Neuronal stem cell (in vitro differentiated cells): ENCODE data around the gene PIAS3.
"Not testable (repeated sequence)": the region's sequence is repeated elsewhere in the genome, so short reads cannot be mapped to it uniquely, and the experiment has no call there.

ENCODE experiments used
- DNase-seq: peaks from one replicate; pipeline ENCODE4 v3.0.0-alpha.2; 2013; ENCODE audit warnings: low spot score
- H2AFZ ChIP-seq: one replicate; pipeline ENCODE4 v1.6.1; 2013; ENCODE audit warnings: mild to moderate bottlenecking, low read length, inconsistent platforms
- H2AK5ac ChIP-seq: 2 replicates; pipeline ENCODE4 v1.6.1; 2013; ENCODE audit warnings: low read depth, mild to moderate bottlenecking, inconsistent platforms, low read length, moderate library complexity, mixed read lengths
- H2BK120ac ChIP-seq: 2 replicates; pipeline ENCODE4 v1.6.1; 2013; ENCODE audit warnings: low read depth, mild to moderate bottlenecking, inconsistent platforms, low read length, moderate library complexity, mixed read lengths
- H2BK12ac ChIP-seq: one replicate; pipeline ENCODE4 v1.6.1; 2013; ENCODE audit warnings: low read length, inconsistent platforms
- H2BK15ac ChIP-seq: 2 replicates; pipeline ENCODE4 v1.6.1; 2013; ENCODE audit warnings: mild to moderate bottlenecking, low read length, inconsistent platforms, mixed read lengths
- H2BK5ac ChIP-seq: one replicate; pipeline ENCODE4 v1.6.1; 2013; ENCODE audit warnings: inconsistent platforms, mild to moderate bottlenecking, low read length, moderate library complexity
- H3K14ac ChIP-seq: one replicate; pipeline ENCODE4 v1.6.1; 2013; ENCODE audit warnings: low read length, inconsistent platforms
- H3K18ac ChIP-seq: 2 replicates; pipeline ENCODE4 v1.6.1; 2013; ENCODE audit warnings: low read length, inconsistent platforms
- H3K23ac ChIP-seq: 2 replicates; pipeline ENCODE4 v1.6.1; 2013; ENCODE audit warnings: low read depth, mild to moderate bottlenecking, mixed read lengths, low read length, inconsistent platforms; ENCODE audit not compliant: poor library complexity
- H3K27ac ChIP-seq: replicated peaks from 3 replicates; pipeline ENCODE4 v1.5.1; 2013; ENCODE audit warnings: low read length, inconsistent platforms
- H3K27me3 ChIP-seq, 3 experiments: 2 replicates each; pipeline ENCODE4 v1.6.1; 2013; ENCODE audit warnings: low read length in 3 of 3, mild to moderate bottlenecking in 2 of 3, inconsistent platforms in 1 of 3, low read depth in 1 of 3, mixed read lengths in 1 of 3, moderate library complexity in 1 of 3; ENCODE audit not compliant: control insufficient read depth in 3 of 3, insufficient read depth in 3 of 3
- H3K36me3 ChIP-seq, 2 donors: replicated peaks in 1 of 2; 2 replicates each; pipeline ENCODE4 v1.6.1; 2013; ENCODE audit warnings: low read length in 2 of 2; ENCODE audit not compliant: control insufficient read depth in 2 of 2, insufficient read depth in 2 of 2
- H3K4ac ChIP-seq: 2 replicates; pipeline ENCODE4 v1.6.1; 2013; ENCODE audit warnings: inconsistent platforms, mild to moderate bottlenecking, low read length, moderate library complexity
- H3K4me1 ChIP-seq, 2 donors: 1 replicate in 1 of 2; 2 replicates in 1 of 2; pipeline ENCODE4 v1.6.1; 2013; ENCODE audit warnings: low read length in 2 of 2, low read depth in 1 of 2; ENCODE audit not compliant: control insufficient read depth in 2 of 2, insufficient read depth in 1 of 2
- H3K4me2 ChIP-seq: one replicate; pipeline ENCODE4 v1.6.1; 2013; ENCODE audit warnings: mild to moderate bottlenecking, low read length, inconsistent platforms; ENCODE audit not compliant: insufficient read depth, poor library complexity, severe bottlenecking
- H3K4me3 ChIP-seq, 2 donors: 2 replicates each; pipeline ENCODE4 v1.5.1; 2013; ENCODE audit warnings: low read length in 2 of 2, mild to moderate bottlenecking in 2 of 2, inconsistent platforms in 1 of 2, moderate library complexity in 1 of 2
- H3K79me1 ChIP-seq: one replicate; pipeline ENCODE4 v1.6.1; 2013; ENCODE audit warnings: low read depth, mild to moderate bottlenecking, inconsistent platforms, low read length, moderate library complexity
- H3K9ac ChIP-seq: one replicate; pipeline ENCODE4 v1.6.1; 2013; ENCODE audit warnings: mild to moderate bottlenecking, low read depth, low read length, inconsistent platforms; ENCODE audit not compliant: poor library complexity
- H3K9me3 ChIP-seq, 2 donors: replicated peaks in 1 of 2; 2 replicates each; pipeline versions ENCODE3 to v1.6.1; 2013; ENCODE audit warnings: low read length in 2 of 2, mild to moderate bottlenecking in 2 of 2, inconsistent platforms in 1 of 2, low read depth in 1 of 2, mixed read lengths in 1 of 2, moderate library complexity in 1 of 2; ENCODE audit not compliant: control insufficient read depth in 2 of 2, insufficient read depth in 1 of 2
- H4K8ac ChIP-seq: one replicate; pipeline ENCODE4 v1.6.1; 2013; ENCODE audit warnings: low read depth, mild to moderate bottlenecking, inconsistent platforms, low read length, moderate library complexity
- H4K91ac ChIP-seq: one replicate; pipeline ENCODE4 v1.6.1; 2013; ENCODE audit warnings: low read length, low read depth, mild to moderate bottlenecking, inconsistent platforms; ENCODE audit not compliant: poor library complexity
- WGBS, 2 donors: extraction: QIAGEN DNeasy Blood & Tissue Kit; methylation state at CpG; one replicate each; pipeline ENCODE4 v1.1.7; 2013; ENCODE audit warnings: missing lambda C conversion rate in 2 of 2, mixed read lengths in 1 of 2; ENCODE audit not compliant: insufficient read length in 2 of 2, insufficient replicate concordance in 1 of 2; ENCODE audit errors: extremely low coverage in 2 of 2; 5-methylcytosine and 5-hydroxymethylcytosine counted together

PIAS3 gene

GRCh38 chr1:145826030-145826429 is 32.9 kb downstream of the PIAS3 start:
- Histone ChIP-seq H3K4me2 (no peak overlapping the region), H3K14ac (no peak overlapping the region), H3K79me1 (no peaks in the 10 kb centered on the region), H2AFZ (no peak overlapping the region), H3K23ac (no peak overlapping the region), H2BK5ac (no peak overlapping the region), H2BK120ac (no peak overlapping the region), H3K9me3 (no peaks in the 10 kb centered on the region), H4K8ac (no peak overlapping the region), H3K18ac (no peak overlapping the region), H2AK5ac (no peak overlapping the region), H4K91ac (no peak overlapping the region), H3K36me3 (peaks cover 20 to 54% of the 10 kb centered on the region in 2 donors), H3K27ac (no peak overlapping the region), H3K4ac (no peak overlapping the region), H3K4me3 (peak overlapping the region in 1 of 2 donors; percentile 59), H3K27me3 (no peaks in the 10 kb centered on the region), H3K9ac (no peak overlapping the region), H2BK15ac (no peak overlapping the region), H3K4me1 (peaks cover 0 to 2% of the 10 kb centered on the region in 2 donors), H2BK12ac (no peak overlapping the region)
- WGBS, 2 donors, result no CpG with 5 or more reads among the region's 2 CpGs
- no peak for DNase-seq

GRCh38 chr1:145824499-145824842 is 34.4 kb downstream of the PIAS3 start:
- no CpG with 5 or more reads among the region's 7 CpGs for WGBS, 2 donors
- H4K8ac ChIP-seq, result no peak overlapping the region

GRCh38 chr1:145823565-145824498 is 35.0 kb downstream of the PIAS3 start, which contains the start of the genes POLR3C and RNF115:
TSS of gene POLR3C (plus strand) at chr1:145824200. CDS start at chr1:145825777, 1,577 bp downstream.
TSS of gene RNF115 (minus strand) at chr1:145824095. CDS start at chr1:145823873, 222 bp downstream.
- Histone ChIP-seq H3K9ac (peak within 1 kb of the TSS; percentile 86), H3K79me1 (no peaks in the 10 kb centered on the region), H2BK5ac (peak within 1 kb of the TSS; percentile 90), H3K27ac (peak within 1 kb of the TSS; percentile 91), H2AFZ (peak within 1 kb of the TSS; percentile 85), H3K36me3 (peaks cover 13 to 35% of the 10 kb centered on the region in 2 donors), H4K8ac (no peak within 1 kb of the TSS), H3K4ac (no peak within 1 kb of the TSS), H4K91ac (no peak within 1 kb of the TSS), H3K27me3 (no peaks in the 10 kb centered on the region), H3K14ac (peak within 1 kb of the TSS; percentile 22), H2BK12ac (no peak within 1 kb of the TSS), H3K4me2 (peak within 1 kb of the TSS; percentile 60), H3K4me1 (peaks cover 0 to 2% of the 10 kb centered on the region in 2 donors), H3K18ac (peak within 1 kb of the TSS; percentile 93), H3K4me3 (peak within 1 kb of the TSS; percentile 59 to 90), H2BK120ac (no peak within 1 kb of the TSS), H3K23ac (peak within 1 kb of the TSS; percentile 98), H3K9me3 (no peaks in the 10 kb centered on the region), H2AK5ac (no peak within 1 kb of the TSS), H2BK15ac (no peak within 1 kb of the TSS)
- peak; percentile 90 for DNase-seq
- no CpG with 5 or more reads among the region's 89 CpGs for WGBS, 2 donors

More at GRCh38 chr1:145824499-145824842, 34.4 kb downstream of the PIAS3 start:
- H2BK120ac ChIP-seq, result no peak overlapping the region
- no peak overlapping the region for H3K23ac ChIP-seq
- H3K27me3 ChIP-seq, result no peaks in the 10 kb centered on the region
- H3K9ac ChIP-seq, result peak overlapping the region; percentile 33
- peak overlapping the region; percentile 59 to 90 for H3K4me3 ChIP-seq
- H3K4ac ChIP-seq, result no peak overlapping the region
- peak overlapping the region; percentile 85 for H2AFZ ChIP-seq
- H3K9me3 ChIP-seq, result no peaks in the 10 kb centered on the region
- H2BK5ac ChIP-seq, result peak overlapping the region; percentile 90
- peak overlapping the region; percentile 91 for H3K27ac ChIP-seq
- H3K4me1 ChIP-seq, result peaks cover 0 to 2% of the 10 kb centered on the region in 2 donors
- H3K14ac ChIP-seq, result no peak overlapping the region
- H2BK15ac ChIP-seq, result no peak overlapping the region
- H2AK5ac ChIP-seq, result no peak overlapping the region
- H4K91ac ChIP-seq, result no peak overlapping the region
- H3K36me3 ChIP-seq, result peaks cover 17 to 38% of the 10 kb centered on the region in 2 donors
- H3K79me1 ChIP-seq, result no peaks in the 10 kb centered on the region
- H3K4me2 ChIP-seq, result peak overlapping the region; percentile 60
- DNase-seq, result no peak
- no peak overlapping the region for H2BK12ac ChIP-seq
- H3K18ac ChIP-seq, result peak overlapping the region; percentile 92

- H2BK120ac ChIP-seq, H3K79me1 ChIP-seq, H3K9ac ChIP-seq, H2AFZ ChIP-seq, H3K27ac ChIP-seq, H2BK15ac ChIP-seq, H3K23ac ChIP-seq, H2BK12ac ChIP-seq, H2AK5ac ChIP-seq, H4K8ac ChIP-seq, H3K14ac ChIP-seq, H4K91ac ChIP-seq, H3K9me3 ChIP-seq, H3K18ac ChIP-seq, H3K4me1 ChIP-seq, H3K4ac ChIP-seq, H3K4me2 ChIP-seq, DNase-seq, H3K27me3 ChIP-seq, H2BK5ac ChIP-seq: not testable (repeated sequence)
- H3K36me3 ChIP-seq, result peaks cover 8 to 25% of the 10 kb centered on the region in 2 donors
- WGBS, 2 donors, result no CpG with 5 or more reads among the region's 16 CpGs
- peak overlapping the region in 1 of 2 donors; percentile 24 for H3K4me3 ChIP-seq
Observed at GRCh38 chr1:145822779-145823331, 36.0 kb downstream of the PIAS3 start.
